Epithelial cell of alveolus of lung (primary cell): ENCODE data around the gene OXNAD1. TPM values are rescaled to one million over a fixed set of nuclear protein-coding genes. Genes with fewer than 3 reads are reported as not detected.

Experiments used
- total RNA-seq: library from RNA; depleted of rRNA; stranded (reverse); fragments of >200 nt; gene quantifications from 2 replicates; pipeline ENCODE4 v1.2.1, GENCODE V29; 2015

The OXNAD1 gene
- 9.4 and 9.5 TPM in 2 replicates for total RNA-seq

GRCh38 chr3:16264708-16265454 lies at the start of gene OXNAD1, which contains the start of gene DPH3:
TSS of gene OXNAD1 (plus strand) at chr3:16265212. CDS start at chr3:16270953, 5,741 bp downstream.
TSS of gene DPH3 (minus strand) at chr3:16264943. CDS start at chr3:16264876, 67 bp downstream.

Other genes with a start within 250 kb of the OXNAD1 start
- 1.2 and 16.8 TPM in 2 replicates for gene GALNT15, start 90.5 kb upstream of the OXNAD1 start, total RNA-seq
- 16.5 and 24.3 TPM in 2 replicates for gene DPH3, start 269 bp upstream of the OXNAD1 start, total RNA-seq
- gene RFTN1, start 248.5 kb downstream of the OXNAD1 start, total RNA-seq: 43.6 and 106 TPM in 2 replicates